DMS 273 (cell line): Measurements from ENCODE around the gene ENOX1.

Source experiments
- DNase-seq: peaks from one replicate; lab custom pipeline; 2025; ENCODE audit not compliant: unreplicated experiment; lab: John Stamatoyannopoulos, UW

ENOX1 gene

GRCh38 chr13:43749503-43749902 is 37.3 kb downstream of the ENOX1 start:
- no peak for DNase-seq

GRCh38 chr13:43744261-43745031 is 42.3 kb downstream of the ENOX1 start:
- no peak for DNase-seq

GRCh38 chr13:43742911-43743310 is 43.9 kb downstream of the ENOX1 start:
- DNase-seq: no peak

- DNase-seq: no peak
Measured at GRCh38 chr13:43737392-43737923, 49.3 kb downstream of the ENOX1 start.

- no peak for DNase-seq
Measured at GRCh38 chr13:43732726-43733125, 54.0 kb downstream of the ENOX1 start.

- DNase-seq: no peak
Measured at GRCh38 chr13:43731296-43731695, 55.5 kb downstream of the ENOX1 start.

GRCh38 chr13:43730642-43731041 is 56.1 kb downstream of the ENOX1 start:
- DNase-seq: no peak

- DNase-seq: no peak
Measured at GRCh38 chr13:43728421-43728820, 58.4 kb downstream of the ENOX1 start.

GRCh38 chr13:43727856-43728255 is 58.9 kb downstream of the ENOX1 start:
- no peak for DNase-seq

- DNase-seq: no peak
Measured at GRCh38 chr13:43725460-43725859, 61.3 kb downstream of the ENOX1 start.

GRCh38 chr13:43720780-43721397 is 65.9 kb downstream of the ENOX1 start:
- no peak for DNase-seq

GRCh38 chr13:43698758-43699157 is 88.0 kb downstream of the ENOX1 start:
- no peak for DNase-seq

- no peak for DNase-seq
Measured at GRCh38 chr13:43698009-43698408, 88.8 kb downstream of the ENOX1 start.

GRCh38 chr13:43697323-43697722 is 89.4 kb downstream of the ENOX1 start:
- DNase-seq: no peak

- no peak for DNase-seq
Measured at GRCh38 chr13:43694146-43694664, 92.6 kb downstream of the ENOX1 start.

- DNase-seq: no peak
Measured at GRCh38 chr13:43693639-43694038, 93.1 kb downstream of the ENOX1 start.

- DNase-seq: no peak
Measured at GRCh38 chr13:43688227-43688907, 98.4 kb downstream of the ENOX1 start.

- DNase-seq: no peak
Measured at GRCh38 chr13:43687038-43687437, 99.7 kb downstream of the ENOX1 start.

- DNase-seq: peak; percentile 13
Measured at GRCh38 chr13:43686557-43686956, 100.2 kb downstream of the ENOX1 start.

GRCh38 chr13:43684963-43685725 is 101.6 kb downstream of the ENOX1 start:
- no peak for DNase-seq

GRCh38 chr13:43682701-43683100 is 104.1 kb downstream of the ENOX1 start:
- no peak for DNase-seq
